ENCODE data around the gene ABCC4. TPM values are rescaled to one million over a fixed set of nuclear protein-coding genes. Genes with fewer than 3 reads are reported as not detected.
A peak's percentile ranks its signal among the peaks of the same experiment; 100 is the strongest.

Gene ABCC4
- total and polyA plus RNA-seq, 2 donors from 2014 or later = 11.3 to 52.4 TPM

GRCh38 chr13:95197548-95197947 lies 103.7 kb downstream of the ABCC4 start:
- DNase-seq (peak in 1 of 5 donors; percentile 52), FAIRE-seq (no peak)
- Histone ChIP-seq H3K27ac (ENCODE audit: low read depth in 2 of 2, low read length in 2 of 2) (no peak overlapping the region), H3K4me3 (ENCODE audit: low read length in 3 of 3) (no peak overlapping the region), H3K4me1 (ENCODE audit: control insufficient read depth in 2 of 3, insufficient read depth in 2 of 3, low read depth in 1 of 3, low read length in 3 of 3) (peaks cover 0 to 8% (median 5%) of the 10 kb centered on the region in 3 donors), H3K36me3 (ENCODE audit: control insufficient read depth in 2 of 3, insufficient read depth in 3 of 3, low read length in 3 of 3) (no peaks in the 10 kb centered on the region), H3K9ac (ENCODE audit: low read length in 3 of 3) (no peak overlapping the region), H3K9me3 (ENCODE audit: control insufficient read depth in 2 of 3, insufficient read depth in 1 of 3, low read length in 3 of 3) (no peaks in the 10 kb centered on the region), H3K27me3 (ENCODE audit: control insufficient read depth, insufficient read depth, low read length) (no peaks in the 10 kb centered on the region)
- intact Hi-C loops (cut with DNase I) = no loop called here
- TF ChIP-seq, protein P1, sequence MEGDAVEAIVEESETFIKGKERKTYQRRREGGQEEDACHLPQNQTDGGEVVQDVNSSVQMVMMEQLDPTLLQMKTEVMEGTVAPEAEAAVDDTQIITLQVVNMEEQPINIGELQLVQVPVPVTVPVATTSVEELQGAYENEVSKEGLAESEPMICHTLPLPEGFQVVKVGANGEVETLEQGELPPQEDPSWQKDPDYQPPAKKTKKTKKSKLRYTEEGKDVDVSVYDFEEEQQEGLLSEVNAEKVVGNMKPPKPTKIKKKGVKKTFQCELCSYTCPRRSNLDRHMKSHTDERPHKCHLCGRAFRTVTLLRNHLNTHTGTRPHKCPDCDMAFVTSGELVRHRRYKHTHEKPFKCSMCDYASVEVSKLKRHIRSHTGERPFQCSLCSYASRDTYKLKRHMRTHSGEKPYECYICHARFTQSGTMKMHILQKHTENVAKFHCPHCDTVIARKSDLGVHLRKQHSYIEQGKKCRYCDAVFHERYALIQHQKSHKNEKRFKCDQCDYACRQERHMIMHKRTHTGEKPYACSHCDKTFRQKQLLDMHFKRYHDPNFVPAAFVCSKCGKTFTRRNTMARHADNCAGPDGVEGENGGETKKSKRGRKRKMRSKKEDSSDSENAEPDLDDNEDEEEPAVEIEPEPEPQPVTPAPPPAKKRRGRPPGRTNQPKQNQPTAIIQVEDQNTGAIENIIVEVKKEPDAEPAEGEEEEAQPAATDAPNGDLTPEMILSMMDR (IDR thresholded peaks at IDR 0.05; ENCODE audit: borderline replicate concordance, extremely low read depth, insufficient read depth) = no peak

DNA sequence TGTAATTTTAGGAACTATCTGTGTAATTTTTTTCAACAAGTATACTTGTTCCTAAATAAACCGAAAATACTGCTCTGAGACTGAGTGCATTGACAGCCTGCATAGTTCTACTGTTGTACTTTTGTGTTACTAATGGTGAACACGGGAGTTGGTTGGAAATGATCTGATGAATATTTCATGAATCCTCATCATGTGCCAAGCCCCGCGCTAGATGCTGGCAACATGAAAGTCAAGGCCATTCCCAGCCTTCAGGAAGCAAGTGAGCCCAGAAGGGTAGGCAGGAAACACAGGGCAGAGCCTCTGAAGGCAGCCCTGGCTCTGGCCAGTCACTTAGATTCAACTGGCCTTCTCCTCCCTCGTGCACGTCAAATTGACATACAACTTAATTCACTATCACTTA lies 106.1 kb downstream of the ABCC4 start:
- intact Hi-C loops (cut with DNase I) = no loop called here
- H3K27me3 ChIP-seq (ENCODE audit: control insufficient read depth, insufficient read depth, low read length) = no peaks in the 10 kb centered on the region
- FAIRE-seq = no peak
- TF ChIP-seq, protein P1 (IDR thresholded peaks at IDR 0.05; ENCODE audit: borderline replicate concordance, extremely low read depth, insufficient read depth) = no peak
- no peak overlapping the region for H3K4me3 ChIP-seq (ENCODE audit: low read length in 3 of 3)
- H3K9ac ChIP-seq (ENCODE audit: low read length in 3 of 3) = no peak overlapping the region
- H3K27ac ChIP-seq (ENCODE audit: low read depth in 2 of 2, low read length in 2 of 2) = no peak overlapping the region
- no peaks in the 10 kb centered on the region for H3K36me3 ChIP-seq (ENCODE audit: control insufficient read depth in 2 of 3, insufficient read depth in 3 of 3, low read length in 3 of 3)
- no peak for DNase-seq
- H3K9me3 ChIP-seq (ENCODE audit: control insufficient read depth in 2 of 3, insufficient read depth in 1 of 3, low read length in 3 of 3) = no peaks in the 10 kb centered on the region
- peaks cover 0 to 15% (median 5%) of the 10 kb centered on the region in 3 donors for H3K4me1 ChIP-seq (ENCODE audit: control insufficient read depth in 2 of 3, insufficient read depth in 2 of 3, low read depth in 1 of 3, low read length in 3 of 3)

DNA sequence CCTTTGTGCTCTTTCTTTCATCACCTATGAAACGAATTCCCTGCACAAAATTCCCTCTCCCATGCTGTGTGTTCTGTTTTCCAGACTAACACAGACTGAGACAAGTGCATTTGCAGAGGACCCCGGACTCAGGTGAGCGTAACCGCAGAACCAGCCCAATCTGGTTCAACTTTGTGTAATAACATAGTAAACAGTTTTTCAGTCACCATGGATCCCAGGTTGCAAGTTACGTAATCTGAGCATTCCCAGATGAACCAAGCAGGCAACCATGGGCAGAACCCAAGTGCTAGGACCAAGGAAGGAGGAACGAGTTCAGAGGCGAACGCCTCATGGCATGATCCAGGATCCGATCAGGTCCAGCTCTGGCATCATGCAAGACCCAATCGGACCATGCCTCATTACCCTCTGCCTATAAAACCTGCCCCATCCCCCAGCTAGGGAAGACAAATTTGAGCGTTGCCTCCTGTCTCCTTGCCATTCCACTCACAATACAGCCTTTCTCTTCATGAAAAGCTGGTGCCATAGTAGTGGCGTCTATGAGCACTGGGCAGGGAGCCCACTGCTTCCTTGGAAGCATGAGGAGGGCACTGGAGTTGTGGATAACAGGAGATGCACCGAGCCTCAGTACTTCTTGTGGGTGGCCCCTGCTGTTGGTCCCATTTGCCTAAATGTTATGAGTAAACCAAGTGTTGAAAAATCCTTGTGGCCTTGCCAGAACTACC lies 107.6 kb downstream of the ABCC4 start:
- TF ChIP-seq, protein P1 (IDR thresholded peaks at IDR 0.05; ENCODE audit: borderline replicate concordance, extremely low read depth, insufficient read depth) = no peak
- DNase-seq = peak in 3 of 5 donors; percentile 61 to 66 (median 63)
- Histone ChIP-seq H3K27me3 (ENCODE audit: control insufficient read depth, insufficient read depth, low read length) (no peaks in the 10 kb centered on the region), H3K9me3 (ENCODE audit: control insufficient read depth in 2 of 3, insufficient read depth in 1 of 3, low read length in 3 of 3) (no peaks in the 10 kb centered on the region), H3K9ac (ENCODE audit: low read length in 3 of 3) (no peak overlapping the region), H3K36me3 (ENCODE audit: control insufficient read depth in 2 of 3, insufficient read depth in 3 of 3, low read length in 3 of 3) (no peaks in the 10 kb centered on the region), H3K4me1 (ENCODE audit: control insufficient read depth in 2 of 3, insufficient read depth in 2 of 3, low read depth in 1 of 3, low read length in 3 of 3) (peaks cover 0 to 15% (median 5%) of the 10 kb centered on the region in 3 donors), H3K27ac (ENCODE audit: low read depth in 2 of 2, low read length in 2 of 2) (peak overlapping the region in 1 of 2 donors; percentile 47), H3K4me3 (ENCODE audit: low read length in 3 of 3) (peak overlapping the region in 1 of 3 donors; percentile 26)
- no peak for FAIRE-seq
- intact Hi-C loops (cut with DNase I) = loop anchor here (5.0 kb wide), 2 partner anchors 189 to 209 kb away; no protein-coding TSS in a partner anchor

Measured in kidney (tissue), 14 donors.